Loucy (cell line): Measurements from ENCODE around the gene SLC25A13.

Source experiments
- H2AFZ ChIP-seq: fragments of 200-600 bp; sonication (generic); 2 replicates; pipeline ENCODE4 v1.6.0; 2016; ENCODE audit warnings: antibody characterized with exemption, mild to moderate bottlenecking, low read length, moderate library complexity
- H3F3A ChIP-seq: fragments of 200-600 bp; 2 replicates; pipeline ENCODE4 v1.6.0; 2016; ENCODE audit warnings: antibody characterized with exemption, low read depth, mild to moderate bottlenecking
- H3K27me3 ChIP-seq: fragments of 200-600 bp; sonication (generic); 2 replicates; pipeline ENCODE4 v1.6.1; 2014; ENCODE audit warnings: low read length, mild to moderate bottlenecking; ENCODE audit not compliant: insufficient read depth, poor library complexity, severe bottlenecking
- H3K36me3 ChIP-seq: fragments of 200-600 bp; sonication (generic); 2 replicates; pipeline ENCODE4 v1.6.1; 2016; ENCODE audit warnings: low read length; ENCODE audit not compliant: insufficient read depth
- H3K4me1 ChIP-seq: fragments of 200-600 bp; sonication (generic); 2 replicates; pipeline ENCODE4 v1.5.1; 2014; ENCODE audit warnings: low read length, mild to moderate bottlenecking; ENCODE audit not compliant: insufficient read depth, poor library complexity, severe bottlenecking
- H3K4me2 ChIP-seq: fragments of 200-600 bp; sonication (generic); 2 replicates; pipeline ENCODE4 v1.6.0; 2014; ENCODE audit warnings: antibody characterized with exemption, low read length, low read depth, mild to moderate bottlenecking; ENCODE audit not compliant: poor library complexity, severe bottlenecking
- H3K4me3 ChIP-seq: fragments of 200-600 bp; sonication (generic); 2 replicates; pipeline ENCODE4 v1.5.1; 2014; ENCODE audit warnings: low read length, mild to moderate bottlenecking, mixed read lengths; ENCODE audit not compliant: poor library complexity, severe bottlenecking
- H3K79me2 ChIP-seq: fragments of 200-600 bp; sonication (generic); 2 replicates; pipeline ENCODE4 v1.6.1; 2014; ENCODE audit warnings: low read length; ENCODE audit not compliant: insufficient read depth
- H3K9ac ChIP-seq: fragments of 200-600 bp; sonication (generic); 2 replicates; pipeline ENCODE4 v1.6.0; 2014; ENCODE audit warnings: mild to moderate bottlenecking, low read depth, low read length, moderate library complexity; ENCODE audit not compliant: poor library complexity, severe bottlenecking
- H3K9me2 ChIP-seq: fragments of 200-600 bp; sonication (generic); replicated peaks from 2 replicates; pipeline ENCODE4 v1.6.1; 2016; ENCODE audit warnings: low read depth, low read length, mixed read lengths
- H3K9me3 ChIP-seq: fragments of 200-600 bp; sonication (generic); 2 replicates; pipeline ENCODE4 v1.6.1; 2014; ENCODE audit warnings: mild to moderate bottlenecking, antibody characterized with exemption, low read length, low read depth; ENCODE audit not compliant: insufficient read depth
- H4K20me1 ChIP-seq: fragments of 200-600 bp; sonication (generic); 2 replicates; pipeline ENCODE4 v1.6.0; 2014; ENCODE audit warnings: antibody characterized with exemption, low read length, mild to moderate bottlenecking; ENCODE audit not compliant: insufficient read depth, poor library complexity, severe bottlenecking
- CTCF ChIP-seq: fragments of 200-600 bp; sonication (generic); conservative IDR thresholded peaks from 2 replicates; pipeline ENCODE4 v1.5.1; 2014; ENCODE audit warnings: mild to moderate bottlenecking, antibody characterized with exemption, low read length
- EZH2phosphoT487 ChIP-seq: fragments of 200-600 bp; IDR thresholded peaks from 2 replicates; pipeline ENCODE4 v1.6.1; 2018; ENCODE audit warnings: antibody characterized with exemption, mild to moderate bottlenecking, moderate library complexity, borderline replicate concordance

Gene SLC25A13

GRCh38 chr7:96235281-96235680 is 86.6 kb downstream of the SLC25A13 start:
- Histone ChIP-seq H2AFZ (no peak overlapping the region), H3K4me1 (peaks cover 46% of the 10 kb centered on the region), H3K9me2 (no peaks in the 10 kb centered on the region), H3K4me3 (no peak overlapping the region), H3K9ac (no peak overlapping the region), H3F3A (no peaks in the 10 kb centered on the region), H3K79me2 (peaks cover 27% of the 10 kb centered on the region; the same call in 1 of the 2 replicates), H3K9me3 (no peaks in the 10 kb centered on the region), H4K20me1 (peaks cover 3% of the 10 kb centered on the region), H3K4me2 (no peak overlapping the region), H3K27me3 (no peaks in the 10 kb centered on the region), H3K36me3 (0 out of 2 replicates have a peak, but pooled peaks cover 5% of the 10 kb centered on the region)
- TF ChIP-seq CTCF = no peak
- no peak for TF ChIP-seq EZH2phosphoT487

- no peak overlapping the region for H3K4me3 ChIP-seq
- no peak for TF ChIP-seq CTCF
- TF ChIP-seq EZH2phosphoT487 = no peak
- no peaks in the 10 kb centered on the region for H3K27me3 ChIP-seq
- no peak overlapping the region for H2AFZ ChIP-seq
- peaks cover 36% of the 10 kb centered on the region for H3K4me1 ChIP-seq
- no peak overlapping the region for H3K4me2 ChIP-seq
- peaks cover 18% of the 10 kb centered on the region; the same call in 1 of the 2 replicates for H3K79me2 ChIP-seq
- H4K20me1 ChIP-seq = no peaks in the 10 kb centered on the region
- H3K36me3 ChIP-seq = peaks cover 18% of the 10 kb centered on the region; the same call in 1 of the 2 replicates
- no peak overlapping the region for H3K9ac ChIP-seq
- no peaks in the 10 kb centered on the region for H3K9me3 ChIP-seq
- no peaks in the 10 kb centered on the region for H3F3A ChIP-seq
- H3K9me2 ChIP-seq = no peaks in the 10 kb centered on the region
Observed at GRCh38 chr7:96233528-96234154, 88.3 kb downstream of the SLC25A13 start.

GRCh38 chr7:96233084-96233483 is 88.8 kb downstream of the SLC25A13 start:
- no peaks in the 10 kb centered on the region for H3K27me3 ChIP-seq
- no peak overlapping the region for H2AFZ ChIP-seq
- peaks cover 22% of the 10 kb centered on the region; the same call in 1 of the 2 replicates for H3K36me3 ChIP-seq
- H3K79me2 ChIP-seq = peaks cover 18% of the 10 kb centered on the region; the same call in 1 of the 2 replicates
- no peaks in the 10 kb centered on the region for H3F3A ChIP-seq
- H3K9me2 ChIP-seq = no peaks in the 10 kb centered on the region
- H3K4me1 ChIP-seq = peaks cover 30% of the 10 kb centered on the region
- H3K9me3 ChIP-seq = no peaks in the 10 kb centered on the region
- H3K4me2 ChIP-seq = no peak overlapping the region
- TF ChIP-seq CTCF = no peak
- no peak for TF ChIP-seq EZH2phosphoT487
- H3K9ac ChIP-seq = no peak overlapping the region
- no peaks in the 10 kb centered on the region for H4K20me1 ChIP-seq
- H3K4me3 ChIP-seq = no peak overlapping the region
